GM12892 (cell line): ENCODE data around the gene ZNHIT1.

Experiments used
- POLR2A ChIP-seq: IDR thresholded peaks from 2 replicates; pipeline ENCODE4 v1.6.1; 2011; ENCODE audit warnings: low read depth, low read length, control low read depth
- POLR2AphosphoS5 ChIP-seq: IDR thresholded peaks from 2 replicates; pipeline ENCODE4 v1.6.1; 2011; ENCODE audit warnings: low read depth, low read length, control low read depth

DNA sequence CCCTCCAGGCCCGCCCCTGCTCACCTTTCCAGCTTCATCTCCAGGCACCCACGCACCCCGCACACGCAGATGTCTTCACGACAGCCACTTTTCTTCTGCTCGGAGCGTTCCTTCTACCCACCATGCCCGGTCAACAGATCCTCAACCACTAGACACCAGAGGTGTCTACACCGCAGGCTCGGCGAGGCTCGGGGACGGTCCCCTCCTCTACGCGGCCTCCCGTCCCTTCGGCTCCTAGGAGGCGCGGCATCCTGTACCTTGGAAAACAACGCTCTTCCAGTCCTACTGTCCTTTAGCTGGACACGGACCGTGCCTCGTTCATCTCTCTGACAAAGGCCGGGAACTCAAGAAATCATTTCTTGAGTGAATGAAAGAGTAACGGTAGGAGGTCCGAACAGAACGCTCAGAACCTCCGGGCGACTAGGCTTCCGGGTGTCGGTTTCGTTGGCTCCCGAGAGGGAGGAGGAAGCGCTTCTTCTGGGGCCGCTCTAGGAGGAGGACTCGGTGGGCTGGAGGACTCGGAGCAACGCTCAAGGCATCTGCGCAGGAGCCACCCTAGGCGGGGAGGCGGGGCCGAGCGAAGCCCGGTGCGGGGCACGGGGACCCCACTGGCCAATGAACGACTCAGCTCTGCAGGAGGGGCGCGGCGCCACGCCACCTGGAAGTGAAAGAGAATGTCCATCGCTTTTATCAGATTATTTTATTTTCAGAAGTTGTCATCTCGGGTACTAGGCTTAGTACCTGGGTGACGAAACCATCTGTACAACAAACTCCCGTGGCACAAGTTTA, 34.1 kb downstream of the ZNHIT1 start:
- TF ChIP-seq POLR2A (peak; percentile 86), POLR2AphosphoS5 (peak; percentile 90)
